Tibial nerve (tissue), 4 donors: ENCODE results near the gene EPB41. TPM values are rescaled to one million over a fixed set of nuclear protein-coding genes. Genes with fewer than 3 reads are reported as not detected.

ENCODE experiments used
- DNase-seq, 2 donors: peaks; one replicate each; pipeline ENCODE4 v3.0.0-alpha.2; 2019; ENCODE audit warnings: low spot score in 2 of 2
- H3K27ac ChIP-seq, 4 donors: fragments of 200-600 bp; sonication (generic) in 3 of 4; one replicate each; pipeline ENCODE4 v1.5.1; 2017 to 2019; ENCODE audit warnings: mild to moderate bottlenecking in 1 of 4
- H3K27me3 ChIP-seq, 2 donors: fragments of 200-600 bp; sonication (generic) in 1 of 2; one replicate each; pipeline versions ENCODE4 v1.5.1 to v1.6.0; 2017 to 2019
- H3K36me3 ChIP-seq, 3 donors: fragments of 200-600 bp; sonication (generic); one replicate each; pipeline ENCODE4 v1.5.1; 2018 to 2019
- H3K4me1 ChIP-seq, 4 donors: fragments of 200-600 bp; sonication (generic) in 3 of 4; one replicate each; pipeline ENCODE4 v1.5.1; 2017 to 2019
- H3K4me3 ChIP-seq, 4 donors: fragments of 200-600 bp; sonication (generic) in 3 of 4; one replicate each; pipeline ENCODE4 v1.5.1; 2017 to 2019; ENCODE audit warnings: mild to moderate bottlenecking in 1 of 4, moderate library complexity in 1 of 4
- H3K9me3 ChIP-seq, 4 donors: fragments of 200-600 bp; sonication (generic) in 3 of 4; one replicate each; pipeline ENCODE4 v1.5.1; 2017 to 2019
- CTCF ChIP-seq, 5 experiments: fragments of 200-600 bp in 3 of 5; fragments of 450-650 bp in 2 of 5; sonication (generic) in 3 of 5; IDR thresholded peaks; one replicate each; pipeline ENCODE4 v1.5.1; 2016 to 2019; ENCODE audit warnings: antibody characterized with exemption in 5 of 5, mild to moderate bottlenecking in 3 of 5, moderate library complexity in 2 of 5
- EP300 ChIP-seq, 2 donors: sonication (generic); formaldehyde crosslinking; IDR thresholded peaks; one replicate each; pipeline ENCODE4 v1.6.1; 2017; ENCODE audit warnings: antibody characterized with exemption in 2 of 2, mild to moderate bottlenecking in 1 of 2
- POLR2A ChIP-seq, 2 donors: fragments of 450-650 bp; IDR thresholded peaks; one replicate each; pipeline ENCODE4 v1.6.1; 2017; ENCODE audit warnings: antibody characterized with exemption in 2 of 2, mild to moderate bottlenecking in 2 of 2, moderate library complexity in 2 of 2
- WGBS, 2 donors: methylation state at CpG; one replicate each; pipeline ENCODE4 v1.1.5; 2018; 5-methylcytosine and 5-hydroxymethylcytosine counted together
- small RNA-seq: library from RNA; depleted of rRNA; stranded (forward); fragments of <200 nt; gene quantifications from one replicate; pipeline ENCODE3, GENCODE V24; 2016
- total RNA-seq, 4 donors: library from RNA; depleted of rRNA; stranded (reverse); fragments of >200 nt; gene quantifications; one replicate each; pipeline ENCODE4 v1.1.0, GENCODE V29; 2016

Gene EPB41
- total RNA-seq, 4 donors from 2014 or later: 13.9 to 22.1 (median 16.0) TPM

GRCh38 chr1:29162476-29163138, 248.2 kb downstream of the EPB41 start:
- no peak for DNase-seq
- H3K9me3 ChIP-seq: no peaks in the 10 kb centered on the region
- TF ChIP-seq POLR2A (IDR thresholded peaks at IDR 0.05) (no peak), EP300 (IDR thresholded peaks at IDR 0.05) (no peak), CTCF (IDR thresholded peaks at IDR 0.05) (no peak)

GRCh38 chr1:29164588-29164987, 250.2 kb downstream of the EPB41 start:
- peaks cover 0 to 43% (median 11%) of the 10 kb centered on the region in 3 donors for H3K36me3 ChIP-seq
- WGBS, 2 donors: 72 to 78% methylated on average over 4 of the region's 4 CpGs
- no peak overlapping the region for H3K4me3 ChIP-seq

More at GRCh38 chr1:29162476-29163138, 248.2 kb downstream of the EPB41 start:
- Histone ChIP-seq H3K36me3 (peaks cover 0 to 58% (median 18%) of the 10 kb centered on the region in 3 donors), H3K4me1 (peaks cover 0 to 81% (median 8%) of the 10 kb centered on the region in 4 donors), H3K27me3 (no peaks in the 10 kb centered on the region), H3K4me3 (no peak overlapping the region), H3K27ac (no peak overlapping the region)
- WGBS, 2 donors: 69 to 73% methylated on average over 9 of the region's 9 CpGs

GRCh38 chr1:29166291-29166878, 252.0 kb downstream of the EPB41 start:
- 49 to 64% methylated on average over 9 of the region's 9 CpGs for WGBS, 2 donors
- peaks cover 0 to 86% (median 22%) of the 10 kb centered on the region in 4 donors for H3K4me1 ChIP-seq
- no peak overlapping the region for H3K4me3 ChIP-seq
- H3K9me3 ChIP-seq: no peaks in the 10 kb centered on the region
- no peak for DNase-seq
- H3K27me3 ChIP-seq: no peaks in the 10 kb centered on the region
- no peak overlapping the region for H3K27ac ChIP-seq
- H3K36me3 ChIP-seq: peaks cover 0 to 33% (median 11%) of the 10 kb centered on the region in 3 donors
- TF ChIP-seq POLR2A (IDR thresholded peaks at IDR 0.05) (no peak), EP300 (IDR thresholded peaks at IDR 0.05) (no peak), CTCF (IDR thresholded peaks at IDR 0.05) (no peak)

More at GRCh38 chr1:29164588-29164987, 250.2 kb downstream of the EPB41 start:
- H3K27ac ChIP-seq: no peak overlapping the region
- no peaks in the 10 kb centered on the region for H3K9me3 ChIP-seq
- TF ChIP-seq POLR2A (IDR thresholded peaks at IDR 0.05) (no peak), EP300 (IDR thresholded peaks at IDR 0.05) (no peak), CTCF (IDR thresholded peaks at IDR 0.05) (no peak)
- H3K4me1 ChIP-seq: peaks cover 0 to 85% (median 9%) of the 10 kb centered on the region in 4 donors
- H3K27me3 ChIP-seq: no peaks in the 10 kb centered on the region
- no peak for DNase-seq

GRCh38 chr1:29167904-29168303, 253.5 kb downstream of the EPB41 start:
- Histone ChIP-seq H3K27me3 (no peaks in the 10 kb centered on the region), H3K36me3 (peaks cover 0 to 38% (median 11%) of the 10 kb centered on the region in 3 donors), H3K4me1 (peaks cover 0 to 84% (median 28%) of the 10 kb centered on the region in 4 donors), H3K9me3 (no peaks in the 10 kb centered on the region), H3K27ac (no peak overlapping the region), H3K4me3 (no peak overlapping the region)
- 97 to 98% methylated on average over 9 of the region's 9 CpGs for WGBS, 2 donors
- DNase-seq: no peak
- TF ChIP-seq CTCF (IDR thresholded peaks at IDR 0.05): no peak
- TF ChIP-seq POLR2A (IDR thresholded peaks at IDR 0.05): no peak
- TF ChIP-seq EP300 (IDR thresholded peaks at IDR 0.05): no peak

Small RNA genes lying within 50 kb of the gene (small RNA-seq; reads per million reads assigned to genes)
- gene RF00017 (not detected), gene RF00019 (not detected)

Other genes starting within 250 kb of the EPB41 start
- 10 to 100 TPM in 2 of 4 donors, 1 to 10 TPM in 2; 7.1 to 16.2 (median 11.0) TPM for gene GMEB1, start 245.8 kb upstream of the EPB41 start, total RNA-seq
- gene YTHDF2, start 177.6 kb upstream of the EPB41 start, total RNA-seq: 10 to 100 TPM; 40.4 to 42.8 (median 41.0) TPM
- not detected for gene OPRD1, start 102.4 kb upstream of the EPB41 start, total RNA-seq
- 10 to 100 TPM; 16.1 to 27.7 (median 22.6) TPM for gene TMEM200B, start 209.3 kb downstream of the EPB41 start, total RNA-seq